GM12878 (cell line): ENCODE data around the gene MAPRE2. TPM values are rescaled to one million over a fixed set of nuclear protein-coding genes. Genes with fewer than 3 reads are reported as not detected.

Experiments used
- ATF7 ChIP-seq: fragments of 450-650 bp; IDR thresholded peaks from 2 replicates; pipeline ENCODE4 v1.6.1; 2016; ENCODE audit warnings: low read depth, mild to moderate bottlenecking
- CREM ChIP-seq: IDR thresholded peaks from 2 replicates; pipeline ENCODE4 v1.6.1; 2014; ENCODE audit warnings: antibody characterized with exemption, low read depth
- EP300 ChIP-seq, 2 experiments: fragments of 150-350 bp in 1 of 2; IDR thresholded peaks; 2 replicates each; pipeline ENCODE4 v1.6.1; 2011 to 2012; ENCODE audit warnings: low read depth in 2 of 2, low read length in 2 of 2, borderline replicate concordance in 1 of 2, improper control_type of control experiment in 1 of 2, inconsistent platforms in 1 of 2; ENCODE audit not compliant: control insufficient read depth in 1 of 2
- GATAD2B ChIP-seq: fragments of 450-650 bp; conservative IDR thresholded peaks from 2 replicates; pipeline ENCODE4 v1.6.1; 2017; ENCODE audit warnings: low read depth, mild to moderate bottlenecking, moderate library complexity
- HCFC1 ChIP-seq: fragments of 150-350 bp; IDR thresholded peaks from 2 replicates; pipeline ENCODE4 v1.6.1; 2014; ENCODE audit warnings: low read length
- HDAC2 ChIP-seq: fragments of 200-600 bp; sonication (generic); IDR thresholded peaks from 2 replicates; pipeline ENCODE4 v1.6.1; 2017
- IKZF1 ChIP-seq: fragments of 450-650 bp; conservative IDR thresholded peaks from 2 replicates; pipeline ENCODE4 v1.6.1; 2017; ENCODE audit warnings: antibody characterized with exemption, mild to moderate bottlenecking
- KDM1A ChIP-seq: fragments of 200-600 bp; sonication (generic); IDR thresholded peaks from 2 replicates; pipeline ENCODE4 v1.6.1; 2016; ENCODE audit warnings: borderline replicate concordance
- NR2C2 ChIP-seq: IDR thresholded peaks from 2 replicates; pipeline ENCODE4 v1.6.1; 2011; ENCODE audit warnings: borderline replicate concordance, low read depth; ENCODE audit not compliant: control insufficient read depth, insufficient read length
- NR2F1 ChIP-seq: fragments of 450-650 bp; conservative IDR thresholded peaks from 2 replicates; pipeline ENCODE4 v1.6.1; 2017; ENCODE audit warnings: mild to moderate bottlenecking
- PML ChIP-seq: IDR thresholded peaks from 2 replicates; pipeline ENCODE4 v1.6.1; 2012; ENCODE audit warnings: low read length, inconsistent platforms
- POLR2AphosphoS2 ChIP-seq: IDR thresholded peaks from 2 replicates; pipeline ENCODE4 v1.6.1; 2011; ENCODE audit warnings: low read depth, mild to moderate bottlenecking, low read length, improper control_type of control experiment, moderate library complexity
- RAD21 ChIP-seq: IDR thresholded peaks from 2 replicates; pipeline ENCODE4 v1.6.1; 2011; ENCODE audit warnings: mild to moderate bottlenecking, low read depth, low read length, moderate library complexity; ENCODE audit not compliant: insufficient read depth
- SIX5 ChIP-seq: IDR thresholded peaks from 2 replicates; pipeline ENCODE4 v1.6.1; 2011; ENCODE audit warnings: mild to moderate bottlenecking, low read depth, low read length, moderate library complexity; ENCODE audit not compliant: severe bottlenecking
- SMAD5 ChIP-seq: IDR thresholded peaks from 2 replicates; pipeline ENCODE4 v1.6.1; 2016; ENCODE audit warnings: antibody characterized with exemption, low read depth
- SPI1 ChIP-seq: IDR thresholded peaks from 2 replicates; pipeline ENCODE4 v1.6.1; 2011; ENCODE audit warnings: low read depth, mild to moderate bottlenecking, low read length, moderate library complexity, borderline replicate concordance; ENCODE audit not compliant: insufficient read depth
- SREBF1 ChIP-seq: IDR thresholded peaks from 2 replicates; pipeline ENCODE4 v1.6.1; 2012; ENCODE audit warnings: mild to moderate bottlenecking, low read length
- TARDBP ChIP-seq: IDR thresholded peaks from 2 replicates; pipeline ENCODE4 v1.6.1; 2016; ENCODE audit warnings: borderline replicate concordance
- WRNIP1 ChIP-seq: IDR thresholded peaks from 2 replicates; pipeline ENCODE4 v1.6.1; 2011; ENCODE audit warnings: low read depth, low read length, improper control_type of control experiment, borderline replicate concordance
- ZSCAN29 ChIP-seq: fragments of 450-650 bp; IDR thresholded peaks from 2 replicates; pipeline ENCODE4 v1.6.1; 2017; ENCODE audit warnings: mild to moderate bottlenecking, moderate library complexity
- polyA plus RNA-seq, 11 experiments: library from polyadenylated mRNA; depleted of rRNA in 4 of 11; unstranded in 6 of 11; stranded (reverse) in 5 of 11; fragments of >200 nt; fragmentation: Nextera tagmentation in 4 of 11; fragmentation: Illumina TruSeq in 1 of 11; extraction: Ambion mirVana in 4 of 11; extraction: Trizol in 1 of 11; gene quantifications; 1 replicate in 1 of 11; 2 replicates in 10 of 11; pipeline versions ENCODE4 v1.2.1 to v1.2.3, GENCODE V29; 2011 to 2016; ENCODE audit warnings: inconsistent platforms in 2 of 11, missing spikeins in 2 of 11, low read depth in 1 of 11
- total RNA-seq, 4 experiments: library from RNA; depleted of rRNA in 3 of 4; stranded (reverse); fragments of >200 nt in 3 of 4; fragmentation: Illumina TruSeq in 1 of 4; extraction: Trizol in 1 of 4; gene quantifications; 2 replicates each; pipeline versions ENCODE4 v1.2.1 to v1.2.3, GENCODE V29; 2013 to 2021
- TF ChIP-seq, protein P1 (sequence below): fragments of 150-350 bp; IDR thresholded peaks from 2 replicates; pipeline ENCODE4 v1.6.1; 2016; ENCODE audit warnings: low read depth, low read length
- TF ChIP-seq, protein P2 (sequence below): IDR thresholded peaks from 2 replicates; pipeline ENCODE4 v1.6.1; 2011; ENCODE audit warnings: borderline replicate concordance, low read depth, mild to moderate bottlenecking, moderate library complexity, low read length; ENCODE audit not compliant: insufficient read depth, poor library complexity, severe bottlenecking
- TF ChIP-seq, protein P3 (sequence below): fragments of 450-650 bp; IDR thresholded peaks from 2 replicates; pipeline ENCODE4 v1.6.1; 2017; ENCODE audit warnings: mild to moderate bottlenecking
- TF ChIP-seq, protein P4 (sequence below): IDR thresholded peaks from 2 replicates; pipeline ENCODE4 v1.6.1; 2011; ENCODE audit warnings: low read depth, low read length, improper control_type of control experiment, borderline replicate concordance

MAPRE2 gene
- total and polyA plus RNA-seq, 10 of the 15 experiments (the other 5 are each of a cell fraction or from before 2014, with no cell fraction given), result 11.0 to 50.6 (median 24.0) TPM

DNA sequence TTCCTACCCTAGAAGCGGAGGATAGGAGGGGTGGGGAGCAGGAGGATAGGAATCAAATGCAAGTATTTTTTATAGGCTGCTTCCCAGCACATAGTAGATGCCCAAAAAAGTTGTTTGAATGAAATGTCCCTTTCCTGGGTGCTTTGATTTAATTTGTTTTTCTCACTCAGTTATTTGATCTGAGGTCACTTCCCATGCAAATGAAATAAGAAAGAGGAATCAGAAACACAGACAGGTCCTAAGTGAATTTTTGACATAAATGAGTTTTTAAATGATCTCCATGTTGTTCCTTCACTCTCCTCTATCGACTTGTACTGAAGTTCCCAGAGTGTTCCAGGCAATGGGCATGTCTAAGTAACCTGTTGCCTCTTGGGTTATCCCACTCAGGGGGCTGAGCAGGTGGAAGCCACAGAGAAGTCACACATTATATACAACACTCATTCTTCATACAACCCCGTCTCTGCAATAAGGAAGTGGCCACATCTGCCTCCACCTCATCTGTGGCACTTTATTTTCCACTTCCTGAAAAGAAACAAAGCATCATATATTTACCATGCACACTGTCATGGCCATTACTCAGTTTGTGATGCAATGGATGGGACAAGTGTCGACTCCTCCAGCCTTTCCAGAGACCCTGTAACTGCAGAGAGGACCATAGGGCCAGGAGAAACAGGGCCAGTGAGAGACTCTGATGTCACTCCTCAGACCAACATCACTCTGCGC lies 117.7 kb downstream of the MAPRE2 start (continued):
- TF ChIP-seq GATAD2B, result no peak
- TF ChIP-seq, protein P1, sequence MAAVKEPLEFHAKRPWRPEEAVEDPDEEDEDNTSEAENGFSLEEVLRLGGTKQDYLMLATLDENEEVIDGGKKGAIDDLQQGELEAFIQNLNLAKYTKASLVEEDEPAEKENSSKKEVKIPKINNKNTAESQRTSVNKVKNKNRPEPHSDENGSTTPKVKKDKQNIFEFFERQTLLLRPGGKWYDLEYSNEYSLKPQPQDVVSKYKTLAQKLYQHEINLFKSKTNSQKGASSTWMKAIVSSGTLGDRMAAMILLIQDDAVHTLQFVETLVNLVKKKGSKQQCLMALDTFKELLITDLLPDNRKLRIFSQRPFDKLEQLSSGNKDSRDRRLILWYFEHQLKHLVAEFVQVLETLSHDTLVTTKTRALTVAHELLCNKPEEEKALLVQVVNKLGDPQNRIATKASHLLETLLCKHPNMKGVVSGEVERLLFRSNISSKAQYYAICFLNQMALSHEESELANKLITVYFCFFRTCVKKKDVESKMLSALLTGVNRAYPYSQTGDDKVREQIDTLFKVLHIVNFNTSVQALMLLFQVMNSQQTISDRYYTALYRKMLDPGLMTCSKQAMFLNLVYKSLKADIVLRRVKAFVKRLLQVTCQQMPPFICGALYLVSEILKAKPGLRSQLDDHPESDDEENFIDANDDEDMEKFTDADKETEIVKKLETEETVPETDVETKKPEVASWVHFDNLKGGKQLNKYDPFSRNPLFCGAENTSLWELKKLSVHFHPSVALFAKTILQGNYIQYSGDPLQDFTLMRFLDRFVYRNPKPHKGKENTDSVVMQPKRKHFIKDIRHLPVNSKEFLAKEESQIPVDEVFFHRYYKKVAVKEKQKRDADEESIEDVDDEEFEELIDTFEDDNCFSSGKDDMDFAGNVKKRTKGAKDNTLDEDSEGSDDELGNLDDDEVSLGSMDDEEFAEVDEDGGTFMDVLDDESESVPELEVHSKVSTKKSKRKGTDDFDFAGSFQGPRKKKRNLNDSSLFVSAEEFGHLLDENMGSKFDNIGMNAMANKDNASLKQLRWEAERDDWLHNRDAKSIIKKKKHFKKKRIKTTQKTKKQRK, result no peak
- no peak for TF ChIP-seq WRNIP1
- TF ChIP-seq SPI1, result peak; percentile 87
- no peak for TF ChIP-seq NR2C2
- no peak for TF ChIP-seq POLR2AphosphoS2
- no peak for TF ChIP-seq ZSCAN29
- TF ChIP-seq KDM1A, result no peak
- TF ChIP-seq, protein P2, sequence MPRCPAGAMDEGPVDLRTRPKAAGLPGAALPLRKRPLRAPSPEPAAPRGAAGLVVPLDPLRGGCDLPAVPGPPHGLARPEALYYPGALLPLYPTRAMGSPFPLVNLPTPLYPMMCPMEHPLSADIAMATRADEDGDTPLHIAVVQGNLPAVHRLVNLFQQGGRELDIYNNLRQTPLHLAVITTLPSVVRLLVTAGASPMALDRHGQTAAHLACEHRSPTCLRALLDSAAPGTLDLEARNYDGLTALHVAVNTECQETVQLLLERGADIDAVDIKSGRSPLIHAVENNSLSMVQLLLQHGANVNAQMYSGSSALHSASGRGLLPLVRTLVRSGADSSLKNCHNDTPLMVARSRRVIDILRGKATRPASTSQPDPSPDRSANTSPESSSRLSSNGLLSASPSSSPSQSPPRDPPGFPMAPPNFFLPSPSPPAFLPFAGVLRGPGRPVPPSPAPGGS, result no peak
- TF ChIP-seq IKZF1, result peak; percentile 32; the same call in 1 of the 2 replicates
- no peak for TF ChIP-seq HCFC1
- no peak for TF ChIP-seq HDAC2
- TF ChIP-seq PML, result no peak
- TF ChIP-seq CREM, result peak; percentile 53; the same call in 1 of the 2 replicates
- TF ChIP-seq NR2F1, result no peak
- TF ChIP-seq RAD21, result no peak
- TF ChIP-seq TARDBP, result no peak
- 0 out of 4 replicates have a peak, but pooled peaks of 1 of the 2 experiments have one; percentile 21 for TF ChIP-seq EP300 (IDR thresholded peaks at IDR 0.05; ENCODE audit: borderline replicate concordance in 1 of 2, control insufficient read depth in 1 of 2, low read depth in 2 of 2, low read length in 2 of 2)
- no peak for TF ChIP-seq SREBF1
- no peak for TF ChIP-seq SIX5
- TF ChIP-seq SMAD5, result no peak
- TF ChIP-seq ATF7, result peak; percentile 30; the same call in 1 of the 2 replicates
- TF ChIP-seq, protein P3, sequence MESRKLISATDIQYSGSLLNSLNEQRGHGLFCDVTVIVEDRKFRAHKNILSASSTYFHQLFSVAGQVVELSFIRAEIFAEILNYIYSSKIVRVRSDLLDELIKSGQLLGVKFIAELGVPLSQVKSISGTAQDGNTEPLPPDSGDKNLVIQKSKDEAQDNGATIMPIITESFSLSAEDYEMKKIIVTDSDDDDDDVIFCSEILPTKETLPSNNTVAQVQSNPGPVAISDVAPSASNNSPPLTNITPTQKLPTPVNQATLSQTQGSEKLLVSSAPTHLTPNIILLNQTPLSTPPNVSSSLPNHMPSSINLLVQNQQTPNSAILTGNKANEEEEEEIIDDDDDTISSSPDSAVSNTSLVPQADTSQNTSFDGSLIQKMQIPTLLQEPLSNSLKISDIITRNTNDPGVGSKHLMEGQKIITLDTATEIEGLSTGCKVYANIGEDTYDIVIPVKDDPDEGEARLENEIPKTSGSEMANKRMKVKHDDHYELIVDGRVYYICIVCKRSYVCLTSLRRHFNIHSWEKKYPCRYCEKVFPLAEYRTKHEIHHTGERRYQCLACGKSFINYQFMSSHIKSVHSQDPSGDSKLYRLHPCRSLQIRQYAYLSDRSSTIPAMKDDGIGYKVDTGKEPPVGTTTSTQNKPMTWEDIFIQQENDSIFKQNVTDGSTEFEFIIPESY, result no peak
- TF ChIP-seq, protein P4, sequence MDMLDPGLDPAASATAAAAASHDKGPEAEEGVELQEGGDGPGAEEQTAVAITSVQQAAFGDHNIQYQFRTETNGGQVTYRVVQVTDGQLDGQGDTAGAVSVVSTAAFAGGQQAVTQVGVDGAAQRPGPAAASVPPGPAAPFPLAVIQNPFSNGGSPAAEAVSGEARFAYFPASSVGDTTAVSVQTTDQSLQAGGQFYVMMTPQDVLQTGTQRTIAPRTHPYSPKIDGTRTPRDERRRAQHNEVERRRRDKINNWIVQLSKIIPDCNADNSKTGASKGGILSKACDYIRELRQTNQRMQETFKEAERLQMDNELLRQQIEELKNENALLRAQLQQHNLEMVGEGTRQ, result no peak
